GM12878 (cell line): Measurements from ENCODE around the gene SCARB1. TPM values are rescaled to one million over a fixed set of nuclear protein-coding genes. Genes with fewer than 3 reads are reported as not detected.

Experiments used
- ATF3 ChIP-seq: IDR thresholded peaks from 2 replicates; pipeline ENCODE4 v1.6.1; 2011; ENCODE audit warnings: low read depth, mild to moderate bottlenecking, low read length, moderate library complexity, borderline replicate concordance; ENCODE audit errors: extremely low read depth
- BMI1 ChIP-seq: fragments of 450-650 bp; IDR thresholded peaks from 2 replicates; pipeline ENCODE4 v1.6.1; 2016; ENCODE audit warnings: mild to moderate bottlenecking, moderate library complexity, borderline replicate concordance
- CBX3 ChIP-seq: fragments of 200-600 bp; sonication (generic); IDR thresholded peaks from 2 replicates; pipeline ENCODE4 v1.6.1; 2016; ENCODE audit warnings: low read depth, borderline replicate concordance
- CHD2 ChIP-seq: IDR thresholded peaks from 2 replicates; pipeline ENCODE4 v1.6.1; 2011; ENCODE audit warnings: low read depth, low read length, improper control_type of control experiment, borderline replicate concordance
- EGR1 ChIP-seq, 2 experiments: IDR thresholded peaks; 1 replicate in 1 of 2; 2 replicates in 1 of 2; pipeline ENCODE4 v1.6.1; 2011 to 2012; ENCODE audit warnings: low read depth in 2 of 2, low read length in 2 of 2, borderline replicate concordance in 1 of 2, mild to moderate bottlenecking in 1 of 2, moderate library complexity in 1 of 2
- ELK1 ChIP-seq: IDR thresholded peaks from 2 replicates; pipeline ENCODE4 v1.6.1; 2012; ENCODE audit warnings: low read depth, low read length, improper control_type of control experiment
- FOXM1 ChIP-seq: IDR thresholded peaks from 2 replicates; pipeline ENCODE4 v1.6.1; 2012; ENCODE audit warnings: low read depth, mild to moderate bottlenecking, inconsistent platforms, low read length, moderate library complexity
- HDAC6 ChIP-seq: fragments of 200-600 bp; sonication (generic); IDR thresholded peaks from one replicate; pipeline ENCODE4 v1.8.0; 2017; ENCODE audit warnings: antibody characterized with exemption; ENCODE audit not compliant: unreplicated experiment
- IRF4 ChIP-seq: IDR thresholded peaks from 2 replicates; pipeline ENCODE4 v1.6.1; 2011; ENCODE audit warnings: low read depth, low read length
- MEF2A ChIP-seq: IDR thresholded peaks from 2 replicates; pipeline ENCODE4 v1.6.1; 2011; ENCODE audit warnings: low read depth, mild to moderate bottlenecking, low read length, moderate library complexity; ENCODE audit not compliant: insufficient read depth
- MXI1 ChIP-seq: fragments of 150-350 bp; IDR thresholded peaks from 2 replicates; pipeline ENCODE4 v1.6.1; 2011; ENCODE audit warnings: low read depth, mild to moderate bottlenecking, inconsistent platforms, low read length, improper control_type of control experiment
- MYC ChIP-seq: IDR thresholded peaks from 2 replicates; pipeline ENCODE4 v1.6.1; 2011; ENCODE audit warnings: mild to moderate bottlenecking, low read length, moderate library complexity, inconsistent platforms; ENCODE audit not compliant: insufficient read depth, insufficient replicate concordance, insufficient read length, severe bottlenecking
- NFIC ChIP-seq: IDR thresholded peaks from 2 replicates; pipeline ENCODE4 v1.6.1; 2012; ENCODE audit warnings: low read depth, mild to moderate bottlenecking, inconsistent platforms, low read length, moderate library complexity
- POLR2A ChIP-seq: IDR thresholded peaks from 2 replicates; pipeline ENCODE4 v1.6.1; 2011; ENCODE audit warnings: low read depth, mild to moderate bottlenecking, low read length
- RCOR1 ChIP-seq: conservative IDR thresholded peaks from 2 replicates; pipeline ENCODE4 v1.6.1; 2012; ENCODE audit warnings: low read depth, low read length, improper control_type of control experiment
- SIN3A ChIP-seq: IDR thresholded peaks from 2 replicates; pipeline ENCODE4 v1.6.1; 2012; ENCODE audit warnings: low read depth, low read length, improper control_type of control experiment
- SREBF2 ChIP-seq: IDR thresholded peaks from 2 replicates; pipeline ENCODE4 v1.6.1; 2012; ENCODE audit warnings: mild to moderate bottlenecking, low read length
- STAT3 ChIP-seq: IDR thresholded peaks from 2 replicates; pipeline ENCODE4 v1.6.1; 2011; ENCODE audit warnings: low read depth, low read length, improper control_type of control experiment
- TCF7 ChIP-seq: IDR thresholded peaks from 2 replicates; pipeline ENCODE4 v1.6.1; 2014; ENCODE audit warnings: antibody characterized with exemption, borderline replicate concordance
- USF2 ChIP-seq: IDR thresholded peaks from 2 replicates; pipeline ENCODE4 v1.6.1; 2011; ENCODE audit warnings: low read depth, low read length, improper control_type of control experiment, borderline replicate concordance
- ZNF274 ChIP-seq: IDR thresholded peaks from one replicate; pipeline ENCODE4 v1.8.0; 2011; ENCODE audit not compliant: insufficient read length, insufficient read depth
- polyA plus RNA-seq, 11 experiments: library from polyadenylated mRNA; depleted of rRNA in 4 of 11; unstranded in 6 of 11; stranded (reverse) in 5 of 11; fragments of >200 nt; fragmentation: Nextera tagmentation in 4 of 11; fragmentation: Illumina TruSeq in 1 of 11; extraction: Ambion mirVana in 4 of 11; extraction: Trizol in 1 of 11; gene quantifications; 1 replicate in 1 of 11; 2 replicates in 10 of 11; pipeline versions ENCODE4 v1.2.1 to v1.2.3, GENCODE V29; 2011 to 2016; ENCODE audit warnings: inconsistent platforms in 2 of 11, missing spikeins in 2 of 11, low read depth in 1 of 11
- total RNA-seq, 4 experiments: library from RNA; depleted of rRNA in 3 of 4; stranded (reverse); fragments of >200 nt in 3 of 4; fragmentation: Illumina TruSeq in 1 of 4; extraction: Trizol in 1 of 4; gene quantifications; 2 replicates each; pipeline versions ENCODE4 v1.2.1 to v1.2.3, GENCODE V29; 2013 to 2021
- TF ChIP-seq, protein P1 (sequence below): fragments of 450-650 bp; IDR thresholded peaks from 2 replicates; pipeline ENCODE4 v1.6.1; 2017; ENCODE audit warnings: mild to moderate bottlenecking, moderate library complexity
- TF ChIP-seq, protein P2 (sequence below): fragments of 450-650 bp; IDR thresholded peaks from 2 replicates; pipeline ENCODE4 v1.6.1; 2016; ENCODE audit warnings: mild to moderate bottlenecking

SCARB1 gene
- total and polyA plus RNA-seq, 10 of the 15 experiments (the other 5 are each of a cell fraction or from before 2014, with no cell fraction given): 0.34 to 104 (median 63.1) TPM

DNA sequence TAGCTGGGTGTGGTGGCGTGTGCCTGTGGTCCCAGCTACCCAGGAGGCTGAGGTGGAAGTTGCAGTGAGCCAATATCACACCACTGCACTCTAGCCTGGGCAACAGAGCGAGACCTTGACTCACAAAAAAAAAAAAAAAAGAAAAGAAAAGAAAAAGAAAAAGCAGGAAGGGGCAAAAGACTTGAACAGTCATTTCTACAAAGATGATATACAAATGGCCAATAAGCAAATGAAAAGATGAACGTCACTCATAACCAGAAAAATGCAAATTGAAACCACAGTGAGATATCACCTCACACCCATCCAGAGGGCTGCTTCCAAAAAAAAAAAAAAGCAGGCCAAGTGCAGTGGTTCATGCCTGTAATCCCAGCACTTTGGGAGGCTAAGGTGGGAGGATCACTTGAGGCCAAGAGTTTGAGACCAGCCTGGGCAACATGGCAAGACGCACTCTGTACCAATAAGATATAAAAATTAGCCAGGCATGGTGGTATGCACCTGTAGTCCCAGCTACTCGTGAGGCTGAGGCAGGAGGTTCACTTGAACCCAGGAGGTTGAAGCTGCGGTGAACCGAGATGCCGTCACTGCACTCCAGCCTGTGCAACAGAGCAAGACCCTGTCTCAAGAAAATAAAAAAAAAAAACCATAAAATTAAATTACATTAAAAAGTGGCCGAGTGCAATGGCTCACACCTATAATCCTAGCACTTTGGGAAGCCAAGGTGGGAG is 30.3 kb upstream of the SCARB1 start (continued):
- TF ChIP-seq, protein P1, sequence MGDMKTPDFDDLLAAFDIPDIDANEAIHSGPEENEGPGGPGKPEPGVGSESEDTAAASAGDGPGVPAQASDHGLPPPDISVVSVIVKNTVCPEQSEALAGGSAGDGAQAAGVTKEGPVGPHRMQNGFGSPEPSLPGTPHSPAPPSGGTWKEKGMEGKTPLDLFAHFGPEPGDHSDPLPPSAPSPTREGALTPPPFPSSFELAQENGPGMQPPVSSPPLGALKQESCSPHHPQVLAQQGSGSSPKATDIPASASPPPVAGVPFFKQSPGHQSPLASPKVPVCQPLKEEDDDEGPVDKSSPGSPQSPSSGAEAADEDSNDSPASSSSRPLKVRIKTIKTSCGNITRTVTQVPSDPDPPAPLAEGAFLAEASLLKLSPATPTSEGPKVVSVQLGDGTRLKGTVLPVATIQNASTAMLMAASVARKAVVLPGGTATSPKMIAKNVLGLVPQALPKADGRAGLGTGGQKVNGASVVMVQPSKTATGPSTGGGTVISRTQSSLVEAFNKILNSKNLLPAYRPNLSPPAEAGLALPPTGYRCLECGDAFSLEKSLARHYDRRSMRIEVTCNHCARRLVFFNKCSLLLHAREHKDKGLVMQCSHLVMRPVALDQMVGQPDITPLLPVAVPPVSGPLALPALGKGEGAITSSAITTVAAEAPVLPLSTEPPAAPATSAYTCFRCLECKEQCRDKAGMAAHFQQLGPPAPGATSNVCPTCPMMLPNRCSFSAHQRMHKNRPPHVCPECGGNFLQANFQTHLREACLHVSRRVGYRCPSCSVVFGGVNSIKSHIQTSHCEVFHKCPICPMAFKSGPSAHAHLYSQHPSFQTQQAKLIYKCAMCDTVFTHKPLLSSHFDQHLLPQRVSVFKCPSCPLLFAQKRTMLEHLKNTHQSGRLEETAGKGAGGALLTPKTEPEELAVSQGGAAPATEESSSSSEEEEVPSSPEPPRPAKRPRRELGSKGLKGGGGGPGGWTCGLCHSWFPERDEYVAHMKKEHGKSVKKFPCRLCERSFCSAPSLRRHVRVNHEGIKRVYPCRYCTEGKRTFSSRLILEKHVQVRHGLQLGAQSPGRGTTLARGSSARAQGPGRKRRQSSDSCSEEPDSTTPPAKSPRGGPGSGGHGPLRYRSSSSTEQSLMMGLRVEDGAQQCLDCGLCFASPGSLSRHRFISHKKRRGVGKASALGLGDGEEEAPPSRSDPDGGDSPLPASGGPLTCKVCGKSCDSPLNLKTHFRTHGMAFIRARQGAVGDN: no peak
- TF ChIP-seq MEF2A (0 out of 2 replicates have a peak, but pooled peaks have one; percentile 7), RCOR1 (no peak), STAT3 (no peak), SREBF2 (no peak), SIN3A (no peak), USF2 (no peak), POLR2A (no peak), IRF4 (no peak), TCF7 (no peak), ZNF274 (no peak), CBX3 (no peak), BMI1 (no peak), FOXM1 (no peak), MXI1 (no peak), MYC (no peak), EGR1 (IDR thresholded peaks at IDR 0.05; ENCODE audit: borderline replicate concordance in 1 of 2, low read depth in 2 of 2, low read length in 2 of 2) (no peak), ELK1 (no peak), CHD2 (no peak), NFIC (no peak), HDAC6 (no peak), ATF3 (no peak)
- TF ChIP-seq, protein P2, sequence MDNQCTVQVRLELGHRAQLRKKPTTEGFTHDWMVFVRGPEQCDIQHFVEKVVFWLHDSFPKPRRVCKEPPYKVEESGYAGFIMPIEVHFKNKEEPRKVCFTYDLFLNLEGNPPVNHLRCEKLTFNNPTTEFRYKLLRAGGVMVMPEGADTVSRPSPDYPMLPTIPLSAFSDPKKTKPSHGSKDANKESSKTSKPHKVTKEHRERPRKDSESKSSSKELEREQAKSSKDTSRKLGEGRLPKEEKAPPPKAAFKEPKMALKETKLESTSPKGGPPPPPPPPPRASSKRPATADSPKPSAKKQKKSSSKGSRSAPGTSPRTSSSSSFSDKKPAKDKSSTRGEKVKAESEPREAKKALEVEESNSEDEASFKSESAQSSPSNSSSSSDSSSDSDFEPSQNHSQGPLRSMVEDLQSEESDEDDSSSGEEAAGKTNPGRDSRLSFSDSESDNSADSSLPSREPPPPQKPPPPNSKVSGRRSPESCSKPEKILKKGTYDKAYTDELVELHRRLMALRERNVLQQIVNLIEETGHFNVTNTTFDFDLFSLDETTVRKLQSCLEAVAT: 0 out of 2 replicates have a peak, but pooled peaks have one; percentile 44
